ENCODE data around the gene PNLIPRP1.

DNA sequence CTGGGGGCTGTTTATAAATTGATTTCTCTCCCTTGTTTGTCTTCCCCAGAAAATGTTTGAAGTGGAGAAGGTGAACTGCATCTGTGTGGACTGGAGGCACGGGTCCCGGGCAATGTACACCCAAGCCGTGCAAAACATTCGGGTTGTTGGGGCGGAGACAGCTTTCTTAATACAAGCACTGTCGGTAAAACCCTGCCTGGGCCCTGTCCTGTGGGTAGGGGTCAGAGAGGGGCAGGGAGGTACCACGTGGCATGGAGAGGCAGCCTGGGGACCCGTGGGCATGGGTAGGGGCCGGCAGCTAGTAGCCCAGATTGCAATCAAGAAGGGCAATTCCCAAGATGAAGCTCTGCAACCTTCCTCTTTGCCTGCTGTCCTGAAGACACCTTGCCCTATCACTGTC is 36.1 kb downstream of the PNLIPRP1 start:
- TF ChIP-seq, protein P1, sequence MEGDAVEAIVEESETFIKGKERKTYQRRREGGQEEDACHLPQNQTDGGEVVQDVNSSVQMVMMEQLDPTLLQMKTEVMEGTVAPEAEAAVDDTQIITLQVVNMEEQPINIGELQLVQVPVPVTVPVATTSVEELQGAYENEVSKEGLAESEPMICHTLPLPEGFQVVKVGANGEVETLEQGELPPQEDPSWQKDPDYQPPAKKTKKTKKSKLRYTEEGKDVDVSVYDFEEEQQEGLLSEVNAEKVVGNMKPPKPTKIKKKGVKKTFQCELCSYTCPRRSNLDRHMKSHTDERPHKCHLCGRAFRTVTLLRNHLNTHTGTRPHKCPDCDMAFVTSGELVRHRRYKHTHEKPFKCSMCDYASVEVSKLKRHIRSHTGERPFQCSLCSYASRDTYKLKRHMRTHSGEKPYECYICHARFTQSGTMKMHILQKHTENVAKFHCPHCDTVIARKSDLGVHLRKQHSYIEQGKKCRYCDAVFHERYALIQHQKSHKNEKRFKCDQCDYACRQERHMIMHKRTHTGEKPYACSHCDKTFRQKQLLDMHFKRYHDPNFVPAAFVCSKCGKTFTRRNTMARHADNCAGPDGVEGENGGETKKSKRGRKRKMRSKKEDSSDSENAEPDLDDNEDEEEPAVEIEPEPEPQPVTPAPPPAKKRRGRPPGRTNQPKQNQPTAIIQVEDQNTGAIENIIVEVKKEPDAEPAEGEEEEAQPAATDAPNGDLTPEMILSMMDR (IDR thresholded peaks at IDR 0.05): no peak
- TF ChIP-seq POLR2A (IDR thresholded peaks at IDR 0.05): no peak
